ENCODE data around the gene CCDC85A.

CCDC85A gene

GRCh38 chr2:56195563-56195962, 11.8 kb downstream of the CCDC85A start:
- no peak for DNase-seq

- no peak for DNase-seq
Observed at GRCh38 chr2:56197816-56198215, 14.0 kb downstream of the CCDC85A start.

GRCh38 chr2:56198936-56199335, 15.1 kb downstream of the CCDC85A start:
- DNase-seq = no peak

- DNase-seq = no peak
Observed at GRCh38 chr2:56199492-56199891, 15.7 kb downstream of the CCDC85A start.

GRCh38 chr2:56202381-56203121, 18.8 kb downstream of the CCDC85A start:
- no peak for DNase-seq

- no peak for DNase-seq
Observed at GRCh38 chr2:56204556-56204955, 20.8 kb downstream of the CCDC85A start.

GRCh38 chr2:56206250-56206649, 22.5 kb downstream of the CCDC85A start:
- no peak for DNase-seq

GRCh38 chr2:56207760-56208159, 24.0 kb downstream of the CCDC85A start:
- DNase-seq = no peak

GRCh38 chr2:56208380-56208779, 24.6 kb downstream of the CCDC85A start:
- DNase-seq = no peak

GRCh38 chr2:56209701-56210100, 25.9 kb downstream of the CCDC85A start:
- DNase-seq = no peak

GRCh38 chr2:56210291-56210690, 26.5 kb downstream of the CCDC85A start:
- no peak for DNase-seq

- no peak for DNase-seq
Observed at GRCh38 chr2:56211048-56211447, 27.3 kb downstream of the CCDC85A start.

- DNase-seq = no peak
Observed at GRCh38 chr2:56215911-56216310, 32.1 kb downstream of the CCDC85A start.

- DNase-seq = no peak
Observed at GRCh38 chr2:56217106-56217505, 33.3 kb downstream of the CCDC85A start.

- no peak for DNase-seq
Observed at GRCh38 chr2:56222481-56222880, 38.7 kb downstream of the CCDC85A start.

GRCh38 chr2:56224316-56224715, 40.5 kb downstream of the CCDC85A start:
- DNase-seq = no peak

GRCh38 chr2:56227811-56228210, 44.0 kb downstream of the CCDC85A start:
- no peak for DNase-seq

- no peak for DNase-seq
Observed at GRCh38 chr2:56229397-56230060, 45.7 kb downstream of the CCDC85A start.

GRCh38 chr2:56230156-56230555, 46.4 kb downstream of the CCDC85A start:
- no peak for DNase-seq

GRCh38 chr2:56231361-56231760, 47.6 kb downstream of the CCDC85A start:
- no peak for DNase-seq

- DNase-seq = no peak
Observed at GRCh38 chr2:56232912-56233311, 49.1 kb downstream of the CCDC85A start.

GRCh38 chr2:56234241-56234640, 50.5 kb downstream of the CCDC85A start:
- DNase-seq = no peak

GRCh38 chr2:56239030-56239429, 55.2 kb downstream of the CCDC85A start:
- no peak for DNase-seq

GRCh38 chr2:56239437-56239836, 55.6 kb downstream of the CCDC85A start:
- DNase-seq = no peak

- no peak for DNase-seq
Observed at GRCh38 chr2:56240210-56240609, 56.4 kb downstream of the CCDC85A start.

Measured in NCI-H1436 treated with DMSO at 0.1 percent for 48 hours (cell line).